ENCODE results near the gene GRIK4.

The GRIK4 gene

DNA sequence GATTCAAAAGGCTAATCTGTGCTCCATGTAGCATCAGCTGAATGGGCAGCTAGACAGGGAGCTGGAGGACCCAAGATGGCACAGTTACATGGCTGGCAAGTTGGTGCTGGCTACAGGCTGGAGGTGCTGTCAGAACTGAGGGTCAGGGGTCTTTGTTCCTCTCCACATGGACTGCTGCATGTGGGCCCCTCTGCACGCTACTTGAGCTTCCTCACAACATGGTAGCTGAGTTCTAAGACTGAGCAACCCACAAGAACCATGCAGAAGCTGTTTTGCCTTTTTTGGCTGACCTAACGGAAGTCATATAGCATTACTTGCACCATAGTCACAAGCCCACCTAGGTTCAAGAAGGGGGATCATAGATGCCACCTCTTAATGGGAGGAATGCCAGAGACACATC, 196.1 kb downstream of the GRIK4 start:
- Histone ChIP-seq H3K9me3 (ENCODE audit: control insufficient read depth, insufficient read depth, low read length) (no peaks in the 10 kb centered on the region; the same call in 1 of the 2 replicates), H3K4me1 (ENCODE audit: insufficient read depth, low read length) (peaks cover 17% of the 10 kb centered on the region), H3K9ac (ENCODE audit: low read depth, low read length) (no peak overlapping the region), H3K36me3 (ENCODE audit: insufficient read depth, low read length) (no peaks in the 10 kb centered on the region)

DNA sequence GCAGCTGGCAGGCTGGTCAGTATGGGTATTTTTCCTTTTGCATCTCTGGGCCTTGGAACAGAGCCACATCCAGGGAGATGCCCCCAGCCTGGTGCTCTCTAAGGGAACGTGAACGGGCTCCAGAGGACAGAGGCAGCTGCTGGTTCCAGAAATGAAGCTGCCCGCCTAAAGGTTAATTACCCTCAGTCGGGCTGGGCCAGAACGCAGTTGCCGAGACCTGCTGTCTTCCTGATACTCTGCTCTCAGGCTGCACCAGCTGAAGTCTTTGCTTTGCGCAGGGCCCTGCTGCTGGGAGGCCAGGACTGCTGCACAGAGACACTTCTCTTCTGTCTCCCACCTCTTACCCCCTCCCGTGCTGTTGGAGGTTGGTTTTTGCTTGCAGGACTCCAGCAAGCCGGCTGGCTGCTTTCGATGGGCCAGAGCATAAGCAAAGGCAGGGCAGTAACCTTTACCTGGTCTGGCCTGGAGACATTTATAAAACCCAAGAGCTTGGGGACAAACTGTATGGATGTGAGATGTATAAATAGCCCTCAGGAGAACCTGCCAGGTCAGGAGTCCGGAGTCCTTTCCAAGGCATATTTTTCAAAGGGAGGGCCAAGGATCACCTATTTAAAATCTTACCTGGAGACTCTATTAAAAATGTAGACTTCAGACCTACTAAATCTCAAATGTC, 197.1 kb downstream of the GRIK4 start:
- H3K9ac ChIP-seq (ENCODE audit: low read depth, low read length), result no peak overlapping the region
- H3K9me3 ChIP-seq (ENCODE audit: control insufficient read depth, insufficient read depth, low read length), result no peaks in the 10 kb centered on the region; the same call in 1 of the 2 replicates
- H3K36me3 ChIP-seq (ENCODE audit: insufficient read depth, low read length), result no peaks in the 10 kb centered on the region
- peaks cover 22% of the 10 kb centered on the region for H3K4me1 ChIP-seq (ENCODE audit: insufficient read depth, low read length)

DNA sequence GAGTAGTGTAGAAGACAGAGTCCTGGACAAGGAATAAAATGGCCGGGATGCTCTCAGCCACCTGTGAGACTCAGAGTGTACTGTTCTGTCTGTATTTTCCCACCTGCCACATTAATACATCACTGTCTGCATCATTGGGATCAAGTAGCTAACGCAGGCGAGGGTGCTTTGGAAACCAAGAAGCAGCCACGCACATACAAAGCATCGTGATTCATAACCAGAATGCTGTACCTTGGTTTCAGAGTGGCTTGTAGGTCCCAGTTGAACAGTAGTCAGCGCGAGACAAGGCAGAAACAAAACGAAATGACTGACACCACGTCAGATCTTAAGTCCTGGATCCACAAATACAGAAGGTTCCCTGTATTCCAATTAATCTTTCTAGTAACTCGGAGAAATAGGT, 198.3 kb downstream of the GRIK4 start:
- H3K4me1 ChIP-seq (ENCODE audit: insufficient read depth, low read length), result peaks cover 34% of the 10 kb centered on the region
- H3K9me3 ChIP-seq (ENCODE audit: control insufficient read depth, insufficient read depth, low read length), result no peaks in the 10 kb centered on the region; the same call in 1 of the 2 replicates
- H3K9ac ChIP-seq (ENCODE audit: low read depth, low read length), result no peak overlapping the region
- H3K36me3 ChIP-seq (ENCODE audit: insufficient read depth, low read length), result no peaks in the 10 kb centered on the region

DNA sequence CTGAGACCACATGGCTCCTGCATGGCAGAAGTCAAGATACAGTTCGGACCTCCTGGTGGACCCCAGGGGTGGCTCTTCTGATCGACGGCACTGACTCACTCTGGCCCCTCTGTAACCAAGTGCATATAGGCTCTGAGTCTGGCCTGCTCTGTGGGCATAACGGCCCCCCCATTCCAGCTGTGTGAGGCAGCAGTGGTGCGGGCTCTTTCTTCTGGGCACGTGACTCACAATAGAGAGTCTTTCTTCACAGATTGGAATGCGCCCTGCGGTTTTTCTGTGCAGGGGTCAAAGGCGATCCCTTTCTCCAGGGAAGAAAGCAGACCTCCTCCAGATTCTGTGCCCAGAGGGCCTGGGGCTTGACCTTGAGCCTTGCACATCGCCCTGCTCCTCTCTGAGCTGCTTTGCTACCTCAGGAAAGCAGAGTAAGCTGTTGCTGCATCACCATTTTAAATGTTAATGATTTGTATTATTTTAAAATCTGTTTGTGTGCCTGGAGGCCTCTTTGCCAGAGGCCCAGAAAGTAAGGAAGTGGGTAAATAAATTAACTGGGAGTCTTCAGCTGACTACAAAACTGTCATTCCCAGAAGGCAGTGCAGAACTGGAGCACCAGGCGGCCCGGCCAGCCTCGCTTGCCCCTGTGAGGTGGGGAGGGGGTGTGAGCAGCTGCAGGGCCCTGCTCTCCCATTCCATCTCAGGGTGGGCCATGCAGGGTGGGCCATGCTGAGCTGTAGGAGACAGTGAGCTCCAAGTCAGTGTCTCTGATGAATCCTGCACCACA, 199.0 kb downstream of the GRIK4 start:
- Histone ChIP-seq H3K9ac (ENCODE audit: low read depth, low read length) (no peak overlapping the region), H3K9me3 (ENCODE audit: control insufficient read depth, insufficient read depth, low read length) (no peaks in the 10 kb centered on the region; the same call in 1 of the 2 replicates), H3K36me3 (ENCODE audit: insufficient read depth, low read length) (no peaks in the 10 kb centered on the region), H3K4me1 (ENCODE audit: insufficient read depth, low read length) (peaks cover 41% of the 10 kb centered on the region)

DNA sequence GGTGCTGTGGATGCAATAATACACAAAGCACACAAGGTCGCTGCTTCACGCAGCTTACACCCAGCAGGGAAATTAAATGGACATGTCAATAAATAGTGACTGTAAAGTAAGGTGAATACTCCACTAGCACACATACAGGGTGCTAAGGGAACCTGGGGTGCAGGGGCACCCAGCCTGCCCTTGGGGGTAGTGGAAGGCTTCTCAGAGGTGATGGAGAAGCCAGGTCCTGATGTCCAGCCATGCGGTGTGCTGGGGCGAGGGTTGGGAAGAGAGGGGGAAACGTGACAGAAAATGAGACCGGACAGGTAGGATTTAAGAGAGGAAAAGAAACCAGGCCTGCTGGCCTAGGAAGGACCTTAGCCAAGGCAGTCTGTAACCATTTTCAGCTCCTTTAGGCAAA, 200.5 kb downstream of the GRIK4 start:
- peaks cover 42% of the 10 kb centered on the region for H3K4me1 ChIP-seq (ENCODE audit: insufficient read depth, low read length)
- H3K9ac ChIP-seq (ENCODE audit: low read depth, low read length), result no peak overlapping the region

DNA sequence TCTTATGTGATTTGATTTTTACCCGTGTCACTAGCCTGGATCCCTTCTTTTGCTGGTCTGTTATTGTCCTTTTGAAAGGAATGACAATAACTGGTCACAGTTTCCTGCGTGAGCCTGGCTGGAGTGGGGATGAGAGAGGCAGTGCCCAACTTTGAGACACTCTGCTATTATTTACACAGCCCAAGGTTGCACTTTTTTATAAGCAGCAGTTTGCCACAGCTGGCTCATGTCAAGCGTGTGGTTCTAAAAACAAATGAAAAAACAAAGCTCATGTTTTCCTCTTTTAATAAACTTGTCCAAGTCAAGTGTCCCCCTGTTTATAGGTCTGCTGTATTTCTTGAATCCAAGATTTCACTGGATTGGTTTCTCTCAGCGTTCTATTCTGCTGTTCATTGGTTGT, 201.3 kb downstream of the GRIK4 start:
- no peaks in the 10 kb centered on the region for H3K9me3 ChIP-seq (ENCODE audit: control insufficient read depth, insufficient read depth, low read length)
- H3K36me3 ChIP-seq (ENCODE audit: insufficient read depth, low read length), result no peaks in the 10 kb centered on the region
- H3K4me1 ChIP-seq (ENCODE audit: insufficient read depth, low read length), result peaks cover 45% of the 10 kb centered on the region
- no peak overlapping the region for H3K9ac ChIP-seq (ENCODE audit: low read depth, low read length)

More for the DNA sequence above, 200.5 kb downstream of the GRIK4 start:
- Histone ChIP-seq H3K36me3 (ENCODE audit: insufficient read depth, low read length) (no peaks in the 10 kb centered on the region), H3K9me3 (ENCODE audit: control insufficient read depth, insufficient read depth, low read length) (no peaks in the 10 kb centered on the region; the same call in 1 of the 2 replicates)

DNA sequence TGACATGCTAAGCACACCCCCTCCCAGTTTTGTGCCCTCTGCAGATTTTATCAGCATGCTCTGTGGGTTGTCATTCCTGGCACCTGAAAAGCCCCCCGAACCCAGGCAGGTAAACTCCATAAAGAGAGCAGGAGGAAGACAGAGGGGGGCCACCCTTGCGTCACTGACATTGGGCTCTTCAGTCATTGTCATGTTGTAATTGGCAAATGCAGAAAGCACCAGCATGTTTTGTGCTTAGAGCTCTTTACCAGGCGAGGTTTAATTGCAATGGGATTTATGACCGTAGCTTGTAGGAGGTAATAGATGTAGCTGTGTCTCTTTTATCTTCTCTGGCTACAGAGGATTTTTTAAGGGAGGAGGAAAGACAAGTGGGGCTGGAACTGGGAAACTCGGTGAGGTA, 201.7 kb downstream of the GRIK4 start:
- H3K36me3 ChIP-seq (ENCODE audit: insufficient read depth, low read length), result no peaks in the 10 kb centered on the region
- no peak overlapping the region for H3K9ac ChIP-seq (ENCODE audit: low read depth, low read length)
- no peaks in the 10 kb centered on the region for H3K9me3 ChIP-seq (ENCODE audit: control insufficient read depth, insufficient read depth, low read length)
- H3K4me1 ChIP-seq (ENCODE audit: insufficient read depth, low read length), result peaks cover 48% of the 10 kb centered on the region

DNA sequence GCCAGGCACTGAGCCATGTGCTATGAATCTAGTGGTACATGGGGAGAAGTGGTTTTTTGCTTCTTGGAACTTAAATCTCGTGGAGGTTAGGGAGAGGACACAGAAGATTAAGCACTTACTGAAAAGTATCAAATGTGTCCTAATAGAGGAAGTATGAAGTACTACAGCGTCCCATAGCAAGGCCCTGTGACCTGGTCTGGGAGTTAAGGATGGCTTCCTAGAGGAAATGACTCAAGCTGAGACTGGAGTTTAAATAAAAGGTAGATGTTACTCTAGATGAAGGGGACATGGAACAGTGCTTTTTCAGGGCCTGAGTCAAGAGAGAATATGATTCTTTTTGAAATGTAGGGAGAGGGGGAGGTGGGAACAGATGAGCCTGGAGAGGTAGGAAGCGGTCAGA, 202.9 kb downstream of the GRIK4 start:
- Histone ChIP-seq H3K9me3 (ENCODE audit: control insufficient read depth, insufficient read depth, low read length) (no peaks in the 10 kb centered on the region), H3K36me3 (ENCODE audit: insufficient read depth, low read length) (no peaks in the 10 kb centered on the region), H3K4me1 (ENCODE audit: insufficient read depth, low read length) (peaks cover 52% of the 10 kb centered on the region), H3K9ac (ENCODE audit: low read depth, low read length) (no peak overlapping the region)

DNA sequence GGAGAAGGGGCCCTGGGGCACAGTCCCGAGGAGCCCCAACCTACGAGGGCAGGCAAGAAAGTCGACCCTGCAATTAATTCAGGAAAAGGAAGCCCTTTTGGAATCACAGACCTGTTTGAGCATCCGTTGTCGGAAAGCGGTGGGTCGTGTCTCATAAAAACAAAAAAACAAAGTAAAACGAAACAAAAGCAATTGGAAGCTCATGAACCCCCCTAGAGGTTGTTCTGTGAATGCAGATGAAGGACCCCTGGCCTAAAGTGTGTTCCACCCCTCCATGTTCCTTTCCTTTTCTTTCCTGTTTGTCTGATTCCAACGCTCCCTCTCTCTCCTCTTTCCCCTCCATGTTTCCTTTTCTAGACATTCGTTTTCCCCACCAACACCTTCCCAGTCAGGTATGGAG, 203.7 kb downstream of the GRIK4 start:
- peaks cover 49% of the 10 kb centered on the region for H3K4me1 ChIP-seq (ENCODE audit: insufficient read depth, low read length)
- no peak overlapping the region for H3K9ac ChIP-seq (ENCODE audit: low read depth, low read length)
- no peaks in the 10 kb centered on the region for H3K36me3 ChIP-seq (ENCODE audit: insufficient read depth, low read length)
- H3K9me3 ChIP-seq (ENCODE audit: control insufficient read depth, insufficient read depth, low read length), result no peaks in the 10 kb centered on the region

DNA sequence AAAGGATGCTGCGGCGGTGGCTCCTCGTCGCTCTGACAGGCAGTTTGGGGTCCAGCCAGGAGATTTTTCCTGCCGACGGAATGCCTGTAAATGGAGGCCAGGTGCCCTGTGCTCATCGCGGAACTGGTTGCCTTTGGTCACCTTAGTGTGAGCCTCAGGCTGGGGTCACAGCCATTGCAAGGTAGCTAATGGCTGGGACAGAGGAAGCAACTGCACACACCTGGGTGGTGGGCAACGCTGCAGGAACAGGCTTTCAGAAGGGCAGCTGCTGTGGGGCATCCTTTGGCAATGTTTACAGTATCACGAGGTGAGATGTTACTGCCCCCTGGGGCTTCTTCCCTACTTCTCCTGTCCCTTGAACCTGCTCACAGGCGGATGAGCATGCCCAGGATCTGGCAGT, 205.5 kb downstream of the GRIK4 start:
- no peak overlapping the region for H3K9ac ChIP-seq (ENCODE audit: low read depth, low read length)
- peaks cover 36% of the 10 kb centered on the region; the same call in 1 of the 2 replicates for H3K4me1 ChIP-seq (ENCODE audit: insufficient read depth, low read length)
- no peaks in the 10 kb centered on the region for H3K9me3 ChIP-seq (ENCODE audit: control insufficient read depth, insufficient read depth, low read length)
- H3K36me3 ChIP-seq (ENCODE audit: insufficient read depth, low read length), result no peaks in the 10 kb centered on the region

DNA sequence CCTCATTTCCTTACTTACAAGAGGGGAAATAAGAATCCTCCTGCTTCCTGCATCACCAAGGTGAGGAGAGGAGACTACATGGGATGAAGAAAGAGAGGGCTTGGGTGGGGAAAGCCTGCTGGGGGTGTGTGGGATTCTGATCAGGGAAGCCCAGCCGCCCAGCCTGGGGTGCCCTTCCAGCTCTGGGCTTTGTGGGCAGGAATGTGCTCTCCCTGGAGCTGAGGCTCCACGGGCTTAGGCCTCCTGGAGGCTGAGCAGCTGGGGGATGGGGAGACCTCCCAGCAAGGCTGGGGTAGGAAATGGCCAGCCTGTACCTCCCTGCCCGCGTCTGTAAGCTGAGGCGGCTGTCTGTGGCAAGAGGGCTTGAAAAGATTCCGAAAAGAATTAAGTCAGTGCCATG, 206.1 kb downstream of the GRIK4 start:
- H3K9ac ChIP-seq (ENCODE audit: low read depth, low read length), result no peak overlapping the region
- no peaks in the 10 kb centered on the region for H3K36me3 ChIP-seq (ENCODE audit: insufficient read depth, low read length)
- H3K4me1 ChIP-seq (ENCODE audit: insufficient read depth, low read length), result peaks cover 36% of the 10 kb centered on the region; the same call in 1 of the 2 replicates
- H3K9me3 ChIP-seq (ENCODE audit: control insufficient read depth, insufficient read depth, low read length), result no peaks in the 10 kb centered on the region

DNA sequence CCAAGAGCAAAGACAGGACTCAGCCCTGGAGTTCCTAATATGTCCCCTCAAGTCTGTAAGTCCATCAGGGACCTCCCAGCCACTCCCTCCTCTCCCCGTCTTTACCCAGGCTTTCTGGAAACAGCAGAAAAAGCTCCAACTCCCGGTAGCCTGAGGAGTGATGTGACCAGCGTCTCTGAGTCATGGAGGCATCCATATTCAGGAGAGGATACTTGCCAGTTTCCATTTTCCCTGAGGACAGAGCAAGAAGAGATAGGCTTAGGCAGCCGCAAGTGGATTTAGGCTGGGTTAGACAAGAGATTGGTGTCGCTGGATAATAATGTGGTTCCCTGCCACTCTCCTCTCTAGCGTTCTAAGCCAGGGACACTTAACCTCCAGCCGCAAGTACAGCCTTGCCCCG, 206.6 kb downstream of the GRIK4 start:
- no peaks in the 10 kb centered on the region for H3K9me3 ChIP-seq (ENCODE audit: control insufficient read depth, insufficient read depth, low read length)
- no peaks in the 10 kb centered on the region for H3K36me3 ChIP-seq (ENCODE audit: insufficient read depth, low read length)
- peaks cover 40% of the 10 kb centered on the region; the same call in 1 of the 2 replicates for H3K4me1 ChIP-seq (ENCODE audit: insufficient read depth, low read length)
- H3K9ac ChIP-seq (ENCODE audit: low read depth, low read length), result no peak overlapping the region

DNA sequence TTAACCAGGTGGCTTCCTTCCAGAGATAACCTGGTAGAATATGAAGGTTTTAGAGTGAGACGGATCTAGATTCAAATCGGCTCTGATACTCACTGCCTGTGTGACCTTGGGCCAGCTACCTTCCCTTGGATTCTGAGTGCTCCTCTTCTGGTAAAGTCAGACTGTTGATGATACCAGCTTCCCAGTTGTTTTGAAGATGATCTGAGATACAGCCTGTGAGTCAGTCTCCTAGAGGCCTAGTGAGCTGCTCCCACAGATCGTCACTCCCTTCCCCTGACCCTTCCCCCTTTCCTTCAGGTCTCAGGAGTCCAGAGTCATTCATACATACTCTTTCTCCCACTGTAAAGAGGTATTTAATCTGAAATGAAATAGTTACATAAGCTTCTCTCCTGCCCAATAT, 207.8 kb downstream of the GRIK4 start:
- H3K36me3 ChIP-seq (ENCODE audit: insufficient read depth, low read length), result no peaks in the 10 kb centered on the region
- no peak overlapping the region for H3K9ac ChIP-seq (ENCODE audit: low read depth, low read length)
- no peaks in the 10 kb centered on the region for H3K9me3 ChIP-seq (ENCODE audit: control insufficient read depth, insufficient read depth, low read length)
- peaks cover 28% of the 10 kb centered on the region; the same call in 1 of the 2 replicates for H3K4me1 ChIP-seq (ENCODE audit: insufficient read depth, low read length)

DNA sequence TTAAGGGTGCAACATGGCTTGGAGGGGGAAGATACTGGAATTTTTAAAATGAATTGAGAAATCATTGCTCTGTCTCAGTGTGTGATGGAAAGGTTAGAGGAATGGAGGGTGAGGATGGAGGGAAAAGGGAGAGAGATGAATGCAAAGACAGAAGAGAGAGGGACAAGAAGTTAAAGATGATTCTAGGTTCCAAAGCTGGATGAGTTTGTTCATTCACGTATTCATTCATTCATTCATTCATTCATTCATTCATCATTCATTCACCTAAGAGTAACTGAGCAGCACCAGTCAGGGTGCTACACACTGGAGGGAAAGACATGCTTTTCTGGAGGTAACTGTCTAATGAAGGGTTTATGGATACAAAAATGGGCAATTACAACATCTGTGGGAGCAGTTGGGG, 209.2 kb downstream of the GRIK4 start:
- H3K9ac ChIP-seq (ENCODE audit: low read depth, low read length), result no peak overlapping the region
- H3K4me1 ChIP-seq (ENCODE audit: insufficient read depth, low read length), result peaks cover 15% of the 10 kb centered on the region; the same call in 1 of the 2 replicates
- H3K9me3 ChIP-seq (ENCODE audit: control insufficient read depth, insufficient read depth, low read length), result no peaks in the 10 kb centered on the region; the same call in 1 of the 2 replicates
- H3K36me3 ChIP-seq (ENCODE audit: insufficient read depth, low read length), result no peaks in the 10 kb centered on the region

DNA sequence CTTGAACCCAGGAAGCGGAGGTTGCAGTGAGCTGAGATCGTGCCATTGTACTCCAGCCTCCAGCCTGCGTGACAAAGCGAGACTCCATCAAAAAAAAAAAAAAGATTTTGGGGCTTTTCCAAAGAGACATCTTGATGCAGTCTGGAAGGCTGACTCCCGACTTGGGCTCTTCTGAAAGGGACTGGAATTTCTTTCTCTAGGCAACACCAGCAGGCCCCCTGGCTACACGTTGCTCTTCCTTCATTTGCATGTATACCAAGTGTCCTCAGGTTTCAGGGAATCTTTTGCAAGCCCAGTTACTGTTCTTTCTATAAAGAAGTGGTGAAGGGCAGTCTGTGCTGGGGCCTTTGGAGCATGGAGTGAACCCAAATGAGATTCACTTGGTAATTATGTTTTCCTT, 211.0 kb downstream of the GRIK4 start:
- H3K4me1 ChIP-seq (ENCODE audit: insufficient read depth, low read length), result peaks cover 15% of the 10 kb centered on the region; the same call in 1 of the 2 replicates
- peaks cover 7% of the 10 kb centered on the region; the same call in 1 of the 2 replicates for H3K9me3 ChIP-seq (ENCODE audit: control insufficient read depth, insufficient read depth, low read length)
- no peaks in the 10 kb centered on the region for H3K36me3 ChIP-seq (ENCODE audit: insufficient read depth, low read length)
- H3K9ac ChIP-seq (ENCODE audit: low read depth, low read length), result no peak overlapping the region
